Esophagus squamous epithelium (tissue), 5 donors: ENCODE results near the gene DPH1. TPM values are rescaled to one million over a fixed set of nuclear protein-coding genes. Genes with fewer than 3 reads are reported as not detected.

Experiments
- DNase-seq: peaks from one replicate; lab custom pipeline; 2025; lab: John Stamatoyannopoulos, UW
- H3K27ac ChIP-seq, 4 donors: fragments of 200-600 bp; sonication (generic); one replicate each; pipeline ENCODE4 v1.5.1; 2016 to 2019; ENCODE audit warnings: mild to moderate bottlenecking in 1 of 4
- H3K27me3 ChIP-seq, 4 donors: fragments of 200-600 bp; sonication (generic); 1 replicate in 3 of 4; 2 replicates in 1 of 4; pipeline versions ENCODE4 v1.5.1 to v1.6.0; 2017 to 2021; ENCODE audit warnings: antibody characterized with exemption in 1 of 4
- H3K36me3 ChIP-seq, 3 donors: fragments of 200-600 bp; sonication (generic); one replicate each; pipeline ENCODE4 v1.5.1; 2016 to 2019
- H3K4me1 ChIP-seq, 3 donors: fragments of 200-600 bp; sonication (generic); one replicate each; pipeline ENCODE4 v1.5.1; 2017 to 2019
- H3K4me3 ChIP-seq, 4 donors: fragments of 200-600 bp; sonication (generic); 1 replicate in 3 of 4; 2 replicates in 1 of 4; pipeline ENCODE4 v1.5.1; 2016 to 2019; ENCODE audit warnings: mild to moderate bottlenecking in 2 of 4, moderate library complexity in 1 of 4
- H3K9me3 ChIP-seq, 3 donors: fragments of 200-600 bp; sonication (generic); one replicate each; pipeline ENCODE4 v1.5.1; 2016 to 2019
- CTCF ChIP-seq, 6 experiments: fragments of 450-650 bp in 4 of 6; fragments of 200-600 bp in 2 of 6; sonication (generic) in 2 of 6; IDR thresholded peaks; one replicate each; pipeline ENCODE4 v1.5.1; 2016 to 2019; ENCODE audit warnings: antibody characterized with exemption in 6 of 6, mild to moderate bottlenecking in 4 of 6, moderate library complexity in 4 of 6
- POLR2A ChIP-seq, 4 donors: fragments of 450-650 bp; IDR thresholded peaks; one replicate each; pipeline ENCODE4 v1.6.1; 2017; ENCODE audit warnings: antibody characterized with exemption in 4 of 4, mild to moderate bottlenecking in 4 of 4, moderate library complexity in 3 of 4
- WGBS, 2 donors: methylation state at CpG; one replicate each; pipeline ENCODE4 v1.1.5; 2018; 5-methylcytosine and 5-hydroxymethylcytosine counted together
- intact Hi-C: fragments of 100-400 bp; cut with DNase I; formaldehyde crosslinking; loops from one replicate; pipeline ENCODE4 v1.15.0; 2022
- total RNA-seq, 4 donors: library from RNA; depleted of rRNA; stranded (reverse); fragments of >200 nt; gene quantifications; one replicate each; pipeline ENCODE4 v1.1.0, GENCODE V29; 2016
- donor health status: DM: yes; HTN: yes; CAD: no.

DPH1 gene
- total RNA-seq, 4 donors from 2014 or later, result 14.9 to 55.7 (median 22.7) TPM

GRCh38 chr17:2059547-2060384 lies 29.8 kb downstream of the DPH1 start:
- Histone ChIP-seq H3K4me1 (peaks cover 51 to 98% (median 57%) of the 10 kb centered on the region in 3 donors), H3K4me3 (peak overlapping the region in 3 of 4 donors; percentile 48 to 74 (median 69)), H3K36me3 (peaks cover 0 to 61% (median 0%) of the 10 kb centered on the region in 3 donors), H3K27me3 (peaks cover 0 to 45% (median 4%) of the 10 kb centered on the region in 4 donors), H3K9me3 (no peaks in the 10 kb centered on the region), H3K27ac (peak overlapping the region; percentile 68 to 93 (median 87))
- WGBS, 2 donors, result 71 to 79% methylated on average over 6 to 19 of the region's 21 CpGs
- no peak for DNase-seq
- intact Hi-C loops, result loop anchor here (5.0 kb wide), 1 partner anchor 183 kb away; no protein-coding TSS in a partner anchor
- TF ChIP-seq CTCF (IDR thresholded peaks at IDR 0.05), result no peak
- no peak for TF ChIP-seq POLR2A (IDR thresholded peaks at IDR 0.05)

- H3K27ac ChIP-seq, result peak overlapping the region; percentile 68 to 93 (median 87)
- peaks cover 0 to 39% (median 2%) of the 10 kb centered on the region in 4 donors for H3K27me3 ChIP-seq
- WGBS, 2 donors, result 83 to 88% methylated on average over 4 to 6 of the region's 6 CpGs
- H3K9me3 ChIP-seq, result no peaks in the 10 kb centered on the region
- peaks cover 0 to 67% (median 0%) of the 10 kb centered on the region in 3 donors for H3K36me3 ChIP-seq
- H3K4me1 ChIP-seq, result peaks cover 47 to 98% (median 60%) of the 10 kb centered on the region in 3 donors
- TF ChIP-seq POLR2A (IDR thresholded peaks at IDR 0.05) (no peak), CTCF (IDR thresholded peaks at IDR 0.05) (no peak)
- DNase-seq, result no peak
- H3K4me3 ChIP-seq, result no peak overlapping the region
- intact Hi-C loops, result no loop called here
These were observed 30.4 kb downstream of the DPH1 start for GRCh38 chr17:2060385-2060658.

GRCh38 chr17:2060681-2061440 lies 30.9 kb downstream of the DPH1 start:
- DNase-seq, result no peak
- intact Hi-C loops, result no loop called here
- peaks cover 0 to 72% (median 0%) of the 10 kb centered on the region in 3 donors for H3K36me3 ChIP-seq

GRCh38 chr17:2061441-2061958 lies 31.5 kb downstream of the DPH1 start:
- H3K36me3 ChIP-seq, result peaks cover 0 to 79% (median 0%) of the 10 kb centered on the region in 3 donors
- TF ChIP-seq POLR2A (IDR thresholded peaks at IDR 0.05), result no peak
- TF ChIP-seq CTCF (IDR thresholded peaks at IDR 0.05), result no peak
- H3K27me3 ChIP-seq, result peaks cover 0 to 27% (median 1%) of the 10 kb centered on the region in 4 donors
- 91 to 100% methylated on average over 4 to 7 of the region's 17 CpGs for WGBS, 2 donors
- peak overlapping the region; percentile 68 to 93 (median 87) for H3K27ac ChIP-seq
- peaks cover 36 to 99% (median 64%) of the 10 kb centered on the region in 3 donors for H3K4me1 ChIP-seq
- H3K4me3 ChIP-seq, result no peak overlapping the region
- no peaks in the 10 kb centered on the region for H3K9me3 ChIP-seq
- DNase-seq, result no peak
- intact Hi-C loops, result no loop called here

More at GRCh38 chr17:2060681-2061440, 30.9 kb downstream of the DPH1 start:
- Histone ChIP-seq H3K9me3 (no peaks in the 10 kb centered on the region), H3K4me3 (no peak overlapping the region), H3K27me3 (peaks cover 0 to 34% (median 2%) of the 10 kb centered on the region in 4 donors), H3K4me1 (peaks cover 42 to 99% (median 65%) of the 10 kb centered on the region in 3 donors), H3K27ac (peak overlapping the region; percentile 68 to 93 (median 87))
- TF ChIP-seq CTCF (IDR thresholded peaks at IDR 0.05) (no peak), POLR2A (IDR thresholded peaks at IDR 0.05) (no peak)
- 76 to 82% methylated on average over 11 to 13 of the region's 21 CpGs for WGBS, 2 donors
